IMR-90 (cell line): ENCODE results near the gene MAN1A2. TPM values are rescaled to one million over a fixed set of nuclear protein-coding genes. Genes with fewer than 3 reads are reported as not detected.

Source experiments
- ATAC-seq: fragments of 200-7000 bp; cut with Tn5 transposase; 2 replicates; pipeline ENCODE4 v1.9.1; 2020; ENCODE audit warnings: low read depth, mild to moderate bottlenecking, moderate library complexity
- BruUV-seq: library from RNA; stranded (reverse); fragments of 400-500 nt; replicated peaks from 2 replicates; lab custom pipeline; 2021; lab: Mats Ljungman, UMichigan
- CTCF ChIA-PET: fragments of 300-600 bp; formaldehyde crosslinking; extraction: SDS; loops from one replicate; lab custom pipeline; 2021; ENCODE audit warnings: antibody characterized with exemption; lab: Yijun Ruan, JAX
- POLR2A ChIA-PET: fragments of 300-600 bp; sonication (Branson Sonifier 250); formaldehyde crosslinking; loops from one replicate; lab custom pipeline; 2022; ENCODE audit warnings: antibody characterized with exemption; ENCODE audit not compliant: unreplicated experiment; lab: Charles Lee
- DNase-seq: peaks from one replicate; pipeline ENCODE4 v3.0.0; 2013
- H2AFZ ChIP-seq: replicated peaks from 2 replicates; pipeline ENCODE3; 2013; ENCODE audit warnings: low read length, mild to moderate bottlenecking; ENCODE audit not compliant: poor library complexity
- H2AK5ac ChIP-seq: 2 replicates; pipeline ENCODE4 v1.6.1; 2013; ENCODE audit warnings: low read depth, low read length, inconsistent platforms
- H2AK9ac ChIP-seq: replicated peaks from 2 replicates; pipeline ENCODE3; 2013; ENCODE audit warnings: mild to moderate bottlenecking, low read depth, low read length, moderate library complexity; ENCODE audit not compliant: poor library complexity
- H2BK120ac ChIP-seq: 2 replicates; pipeline ENCODE4 v1.6.1; 2013; ENCODE audit warnings: low read depth, low read length, inconsistent platforms
- H2BK15ac ChIP-seq: 3 replicates; pipeline ENCODE4 v1.6.1; 2013; ENCODE audit warnings: low read depth, low read length, inconsistent platforms
- H2BK20ac ChIP-seq: 2 replicates; pipeline ENCODE4 v1.6.1; 2013; ENCODE audit warnings: low read depth, mild to moderate bottlenecking, inconsistent platforms, low read length, moderate library complexity
- H2BK5ac ChIP-seq: 2 replicates; pipeline ENCODE4 v1.6.1; 2013; ENCODE audit warnings: mild to moderate bottlenecking, low read depth, low read length, inconsistent platforms; ENCODE audit not compliant: poor library complexity, severe bottlenecking
- H3K14ac ChIP-seq: replicated peaks from 2 replicates; pipeline ENCODE4 v1.6.1; 2013; ENCODE audit warnings: low read depth, low read length, inconsistent platforms
- H3K18ac ChIP-seq: 2 replicates; pipeline ENCODE4 v1.6.1; 2013; ENCODE audit warnings: low read depth, low read length, control low read depth
- H3K23ac ChIP-seq: 2 replicates; pipeline ENCODE4 v1.6.1; 2013; ENCODE audit warnings: low read depth, low read length, inconsistent platforms
- H3K27ac ChIP-seq: 2 replicates; pipeline ENCODE4 v1.5.1; 2013; ENCODE audit warnings: mild to moderate bottlenecking, control low read depth, low read length; ENCODE audit not compliant: insufficient read depth
- H3K27me3 ChIP-seq: 2 replicates; pipeline ENCODE4 v1.6.1; 2013; ENCODE audit warnings: low read length; ENCODE audit not compliant: control insufficient read depth, insufficient read depth
- H3K36me3 ChIP-seq: 2 replicates; pipeline ENCODE4 v1.6.1; 2013; ENCODE audit warnings: low read length, mixed read lengths; ENCODE audit not compliant: control insufficient read depth, insufficient read depth
- H3K4ac ChIP-seq: 2 replicates; pipeline ENCODE4 v1.6.1; 2013; ENCODE audit warnings: low read depth, low read length, inconsistent platforms
- H3K4me1 ChIP-seq: 2 replicates; pipeline ENCODE4 v1.6.1; 2013; ENCODE audit warnings: low read length, mixed read lengths; ENCODE audit not compliant: control insufficient read depth, insufficient read depth
- H3K4me2 ChIP-seq: 2 replicates; pipeline ENCODE4 v1.6.1; 2013; ENCODE audit warnings: low read depth, mild to moderate bottlenecking, control low read depth, low read length, moderate library complexity
- H3K4me3 ChIP-seq: 2 replicates; pipeline ENCODE4 v1.5.1; 2013; ENCODE audit warnings: low read depth, mild to moderate bottlenecking, control low read depth, low read length, moderate library complexity; ENCODE audit not compliant: insufficient read depth
- H3K56ac ChIP-seq: 2 replicates; pipeline ENCODE4 v1.6.1; 2013; ENCODE audit warnings: low read length, inconsistent platforms; ENCODE audit not compliant: insufficient read depth; ENCODE audit errors: extremely low read depth
- H3K79me1 ChIP-seq, 2 experiments: 2 replicates each; pipeline ENCODE4 v1.6.1; 2013; ENCODE audit warnings: low read length in 2 of 2, inconsistent platforms in 1 of 2, low read depth in 1 of 2
- H3K9ac ChIP-seq: 2 replicates; pipeline ENCODE4 v1.6.1; 2013; ENCODE audit warnings: low read depth, low read length, control low read depth
- H3K9me1 ChIP-seq: 2 replicates; pipeline ENCODE4 v1.6.1; 2013; ENCODE audit warnings: low read length, inconsistent platforms; ENCODE audit not compliant: insufficient read depth
- H3K9me3 ChIP-seq: 2 replicates; pipeline ENCODE4 v1.6.1; 2013; ENCODE audit warnings: low read length; ENCODE audit not compliant: control insufficient read depth, insufficient read depth
- H4K20me1 ChIP-seq: 2 replicates; pipeline ENCODE4 v1.6.1; 2013; ENCODE audit warnings: low read length, inconsistent platforms; ENCODE audit not compliant: insufficient read depth
- H4K5ac ChIP-seq: 2 replicates; pipeline ENCODE4 v1.6.1; 2013; ENCODE audit warnings: mild to moderate bottlenecking, low read depth, low read length, control low read depth
- H4K8ac ChIP-seq, 2 experiments: 2 replicates each; pipeline ENCODE4 v1.6.1; 2013; ENCODE audit warnings: low read depth in 2 of 2, low read length in 2 of 2, control low read depth in 1 of 2, inconsistent platforms in 1 of 2
- H4K91ac ChIP-seq: 2 replicates; pipeline ENCODE4 v1.6.1; 2013; ENCODE audit warnings: low read depth, low read length, inconsistent platforms; ENCODE audit not compliant: insufficient read depth
- BHLHE40 ChIP-seq: fragments of 150-350 bp; IDR thresholded peaks from 2 replicates; pipeline ENCODE4 v1.6.1; 2016; ENCODE audit warnings: mild to moderate bottlenecking, low read depth, low read length
- SMC3 ChIP-seq: fragments of 150-350 bp; IDR thresholded peaks from 2 replicates; pipeline ENCODE4 v1.6.1; 2016; ENCODE audit warnings: low read depth, mild to moderate bottlenecking, antibody characterized with exemption, low read length, moderate library complexity
- WGBS, 2 experiments: methylation state at CpG; one replicate each; pipeline versions ENCODE4 v1.1.5 to v1.1.7; 2013; ENCODE audit warnings: missing lambda C conversion rate in 2 of 2; ENCODE audit not compliant: insufficient read length in 1 of 2; ENCODE audit errors: extremely low coverage in 2 of 2; 5-methylcytosine and 5-hydroxymethylcytosine counted together
- dilution Hi-C: fragments of 300-500 bp; cut with HindIII; formaldehyde crosslinking; loops from one replicate; pipeline ENCODE4 v1.14.3; 2018; ENCODE audit warnings: low sequenced_read_pairs; ENCODE audit not compliant: unreplicated experiment
- in situ Hi-C: fragments of 300-500 bp; cut with MboI; formaldehyde crosslinking; loops from 3 replicates; pipeline ENCODE4 v1.14.3; 2019; ENCODE audit warnings: low sequenced_read_pairs, inconsistent platforms, mixed read lengths
- intact Hi-C: fragments of 100-400 bp; cut with micrococcal nuclease; formaldehyde crosslinking; loops from 2 replicates; pipeline ENCODE4 v1.10.0; 2022
- polyA plus RNA-seq, 3 experiments: library from polyadenylated mRNA; depleted of rRNA; stranded (reverse); fragments of >200 nt; gene quantifications; 2 replicates each; pipeline ENCODE4 v1.2.3, GENCODE V29; 2012; ENCODE audit warnings: low replicate concordance in 1 of 3
- total RNA-seq: library from RNA; depleted of rRNA; stranded (reverse); fragments of >200 nt; gene quantifications from 2 replicates; pipeline ENCODE4 v1.2.3, GENCODE V29; 2012

The MAN1A2 gene
- total and polyA plus RNA-seq, 2 of the 4 experiments (the other 2 are of a cell fraction) = 12.4 to 29.4 TPM

DNA sequence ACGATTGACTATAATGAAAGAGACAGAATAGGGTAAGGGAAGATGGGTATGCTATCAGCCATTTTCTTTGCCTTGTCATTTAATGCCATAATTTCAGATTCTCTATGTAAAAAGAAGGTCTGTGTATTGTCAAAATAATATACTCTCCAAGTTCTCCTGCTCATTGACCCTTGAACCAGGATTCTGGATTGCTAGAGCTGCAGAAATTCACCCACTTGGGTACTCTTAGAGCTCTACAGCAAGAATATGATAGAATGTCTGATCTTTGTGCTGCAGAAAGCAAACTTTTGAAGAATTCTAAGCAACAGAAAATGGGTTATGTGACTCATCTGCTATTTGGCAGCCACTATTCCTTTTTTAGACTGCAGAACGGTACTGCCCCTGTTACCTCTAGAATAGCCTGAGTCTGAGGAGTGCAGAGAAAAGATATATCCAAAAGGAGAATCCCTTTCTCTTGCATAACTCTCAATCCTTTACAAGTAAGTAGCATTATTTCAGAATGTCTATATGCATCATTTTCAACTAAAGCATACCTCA is 160.4 kb downstream of the MAN1A2 start:
- Histone ChIP-seq H3K9ac (no peak overlapping the region), H3K4me3 (no peak overlapping the region), H3K27me3 (no peaks in the 10 kb centered on the region), H4K5ac (no peak overlapping the region), H3K9me1 (peaks cover under 1% of the 10 kb centered on the region; the same call in 1 of the 2 replicates), H3K4ac (no peak overlapping the region), H3K4me1 (no peaks in the 10 kb centered on the region), H3K27ac (no peak overlapping the region), H3K14ac (no peak overlapping the region), H4K20me1 (no peaks in the 10 kb centered on the region), H2BK5ac (no peak overlapping the region), H3K79me1 (no peaks in the 10 kb centered on the region), H3K18ac (no peak overlapping the region), H2AFZ (no peak overlapping the region), H2BK15ac (no peak overlapping the region), H3K9me3 (no peaks in the 10 kb centered on the region), H2BK20ac (no peak overlapping the region), H2BK120ac (no peak overlapping the region), H3K56ac (no peak overlapping the region), H2AK5ac (no peak overlapping the region), H3K23ac (no peak overlapping the region), H2AK9ac (no peak overlapping the region), H4K91ac (no peak overlapping the region), H3K4me2 (peak overlapping the region; percentile 20; the same call in 1 of the 2 replicates), H4K8ac (no peak overlapping the region), H3K36me3 (no peaks in the 10 kb centered on the region; the same call in 1 of the 2 replicates)
- peak; percentile 85 for ATAC-seq
- BruUV-seq = no TSS peak
- dilution Hi-C loops (no loop called here), intact Hi-C loops (no loop called here), in situ Hi-C loops (loop anchor here (5.0 kb wide), 1 partner anchor 235 kb away; no protein-coding TSS in a partner anchor)
- no CpG with 5 or more reads among the region's 2 CpGs for WGBS, 2 experiments
- POLR2A ChIA-PET = no interaction called here
- TF ChIP-seq SMC3 (no peak), BHLHE40 (no peak)
- peak; percentile 66 for DNase-seq
- CTCF ChIA-PET = interaction anchor here (2.0 kb wide), 1 partner anchor 227 kb away, joined by 6 read pairs; no protein-coding TSS in a partner anchor
